Measurements from ENCODE around the gene KIF5A. TPM values are rescaled to one million over a fixed set of nuclear protein-coding genes. Genes with fewer than 3 reads are reported as not detected.

The KIF5A gene
- total RNA-seq, 1 donor from 2014 or later = 2.5 TPM

DNA sequence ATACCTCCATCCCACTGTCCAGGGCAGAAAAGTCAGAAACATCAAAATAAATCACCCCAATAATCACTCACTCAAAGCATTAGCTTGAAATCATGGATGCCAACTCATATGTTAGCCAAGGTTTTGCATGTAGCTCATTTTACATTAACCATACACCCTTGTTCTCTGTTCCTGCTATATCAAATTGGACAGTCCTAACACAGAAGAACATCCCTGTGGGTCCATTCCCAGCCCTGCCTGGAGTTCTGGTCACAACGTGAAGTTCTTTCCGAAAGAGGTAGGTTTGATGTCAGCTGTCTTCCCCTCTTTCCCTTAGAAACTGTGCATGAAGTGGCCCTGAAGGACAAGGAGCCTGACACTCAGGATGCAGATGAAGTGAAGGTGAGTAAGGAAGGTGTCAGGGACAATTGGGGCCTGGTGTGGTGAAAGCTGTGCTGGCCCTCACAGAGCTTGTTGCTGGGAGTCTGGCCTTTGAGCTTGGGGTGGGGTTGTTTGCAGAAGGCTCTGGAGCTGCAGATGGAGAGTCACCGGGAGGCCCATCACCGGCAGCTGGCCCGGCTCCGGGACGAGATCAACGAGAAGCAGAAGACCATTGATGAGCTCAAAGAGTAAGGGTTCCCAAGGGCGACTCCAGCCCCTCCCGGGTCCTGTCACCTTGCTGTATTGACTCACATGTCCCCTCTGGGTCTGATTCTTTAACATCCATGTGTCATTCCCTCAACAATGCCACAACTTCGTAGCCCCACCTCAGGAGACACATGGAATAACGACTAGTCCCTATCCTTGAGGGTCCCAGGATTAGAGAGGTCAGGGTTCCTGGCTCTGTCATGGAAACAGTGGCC is 26.1 kb downstream of the KIF5A start:
- Mint-ChIP-seq H3K27ac (no peak overlapping the region), H3K36me3 (ENCODE audit: insufficient read depth) (no peaks in the 10 kb centered on the region), H3K9me3 (ENCODE audit: low read depth) (no peaks in the 10 kb centered on the region), H3K27me3 (no peaks in the 10 kb centered on the region), H3K4me3 (ENCODE audit: low read depth) (no peak overlapping the region), H3K4me1 (ENCODE audit: low read depth) (no peaks in the 10 kb centered on the region)
- no peak for DNase-seq (ENCODE audit: low spot score, unreplicated experiment)
- TF ChIP-seq, protein P1, sequence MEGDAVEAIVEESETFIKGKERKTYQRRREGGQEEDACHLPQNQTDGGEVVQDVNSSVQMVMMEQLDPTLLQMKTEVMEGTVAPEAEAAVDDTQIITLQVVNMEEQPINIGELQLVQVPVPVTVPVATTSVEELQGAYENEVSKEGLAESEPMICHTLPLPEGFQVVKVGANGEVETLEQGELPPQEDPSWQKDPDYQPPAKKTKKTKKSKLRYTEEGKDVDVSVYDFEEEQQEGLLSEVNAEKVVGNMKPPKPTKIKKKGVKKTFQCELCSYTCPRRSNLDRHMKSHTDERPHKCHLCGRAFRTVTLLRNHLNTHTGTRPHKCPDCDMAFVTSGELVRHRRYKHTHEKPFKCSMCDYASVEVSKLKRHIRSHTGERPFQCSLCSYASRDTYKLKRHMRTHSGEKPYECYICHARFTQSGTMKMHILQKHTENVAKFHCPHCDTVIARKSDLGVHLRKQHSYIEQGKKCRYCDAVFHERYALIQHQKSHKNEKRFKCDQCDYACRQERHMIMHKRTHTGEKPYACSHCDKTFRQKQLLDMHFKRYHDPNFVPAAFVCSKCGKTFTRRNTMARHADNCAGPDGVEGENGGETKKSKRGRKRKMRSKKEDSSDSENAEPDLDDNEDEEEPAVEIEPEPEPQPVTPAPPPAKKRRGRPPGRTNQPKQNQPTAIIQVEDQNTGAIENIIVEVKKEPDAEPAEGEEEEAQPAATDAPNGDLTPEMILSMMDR (IDR thresholded peaks at IDR 0.05; ENCODE audit: unreplicated experiment) = no peak

DNA sequence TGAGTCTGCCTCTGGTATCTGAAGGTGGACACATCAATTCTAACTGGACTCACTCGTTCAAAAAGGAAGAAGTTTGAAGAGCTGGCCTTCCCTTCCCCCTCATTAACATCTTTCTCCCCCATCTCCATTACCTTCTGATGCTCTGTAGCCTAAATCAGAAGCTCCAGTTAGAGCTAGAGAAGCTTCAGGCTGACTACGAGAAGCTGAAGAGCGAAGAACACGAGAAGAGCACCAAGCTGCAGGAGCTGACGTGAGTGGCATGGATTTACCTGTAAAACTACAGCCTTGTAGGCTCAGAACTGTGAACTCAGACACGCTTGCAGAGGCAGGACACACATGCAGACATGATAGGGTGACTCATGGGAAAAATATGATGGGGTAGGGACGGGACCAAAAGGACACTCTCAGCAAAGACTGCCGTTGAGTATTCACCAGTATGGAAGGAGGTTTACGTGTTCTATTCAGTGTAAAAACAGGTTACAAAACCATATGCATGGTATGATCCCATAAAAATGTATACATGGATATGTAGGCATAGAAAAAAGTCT is 26.8 kb downstream of the KIF5A start:
- Mint-ChIP-seq H3K4me1 (ENCODE audit: low read depth) (no peaks in the 10 kb centered on the region), H3K4me3 (ENCODE audit: low read depth) (no peak overlapping the region), H3K27me3 (no peaks in the 10 kb centered on the region), H3K27ac (no peak overlapping the region), H3K9me3 (ENCODE audit: low read depth) (no peaks in the 10 kb centered on the region), H3K36me3 (ENCODE audit: insufficient read depth) (no peaks in the 10 kb centered on the region)
- DNase-seq (ENCODE audit: low spot score, unreplicated experiment) = no peak
- TF ChIP-seq, protein P1 (IDR thresholded peaks at IDR 0.05; ENCODE audit: unreplicated experiment) = no peak

DNA sequence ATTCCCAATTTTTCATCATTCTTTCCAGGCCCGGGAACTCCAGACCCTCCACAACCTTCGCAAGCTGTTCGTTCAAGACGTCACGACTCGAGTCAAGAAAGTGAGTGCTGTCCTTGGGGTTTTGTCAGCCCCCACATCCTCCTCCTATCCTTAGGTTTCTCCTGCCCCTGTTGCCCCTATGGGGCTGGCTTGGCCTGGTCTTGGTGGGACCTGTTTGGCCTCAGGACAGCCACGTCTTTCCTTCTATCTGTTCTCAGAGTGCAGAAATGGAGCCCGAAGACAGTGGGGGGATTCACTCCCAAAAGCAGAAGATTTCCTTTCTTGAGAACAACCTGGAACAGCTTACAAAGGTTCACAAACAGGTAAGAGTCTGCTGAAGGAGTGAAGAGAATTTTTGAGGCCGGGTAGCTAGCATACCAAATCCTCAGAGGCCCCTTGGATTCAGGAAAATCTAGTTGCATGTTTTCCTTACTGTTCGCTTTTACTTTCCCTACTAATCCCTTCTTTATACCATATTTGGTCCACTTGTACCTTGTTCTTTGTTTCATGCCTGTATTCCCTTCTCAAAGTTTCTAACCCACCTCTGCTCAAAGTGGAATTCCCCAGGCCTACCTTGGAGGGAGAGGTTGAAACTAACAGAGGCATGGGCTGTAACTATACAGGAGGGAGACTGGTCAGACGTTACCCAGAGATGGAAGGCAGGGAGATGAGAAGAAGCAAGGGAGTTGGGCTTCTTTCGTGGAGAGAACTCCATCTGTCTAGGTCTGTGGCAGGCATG is 28.3 kb downstream of the KIF5A start:
- H3K27ac Mint-ChIP-seq = no peak overlapping the region
- no peak for DNase-seq (ENCODE audit: low spot score, unreplicated experiment)
- H3K4me1 Mint-ChIP-seq (ENCODE audit: low read depth) = no peaks in the 10 kb centered on the region
- H3K36me3 Mint-ChIP-seq (ENCODE audit: insufficient read depth) = no peaks in the 10 kb centered on the region
- TF ChIP-seq, protein P1 (IDR thresholded peaks at IDR 0.05; ENCODE audit: unreplicated experiment) = no peak
- peaks cover 2% of the 10 kb centered on the region for H3K27me3 Mint-ChIP-seq
- no peak overlapping the region for H3K4me3 Mint-ChIP-seq (ENCODE audit: low read depth)
- H3K9me3 Mint-ChIP-seq (ENCODE audit: low read depth) = no peaks in the 10 kb centered on the region

DNA sequence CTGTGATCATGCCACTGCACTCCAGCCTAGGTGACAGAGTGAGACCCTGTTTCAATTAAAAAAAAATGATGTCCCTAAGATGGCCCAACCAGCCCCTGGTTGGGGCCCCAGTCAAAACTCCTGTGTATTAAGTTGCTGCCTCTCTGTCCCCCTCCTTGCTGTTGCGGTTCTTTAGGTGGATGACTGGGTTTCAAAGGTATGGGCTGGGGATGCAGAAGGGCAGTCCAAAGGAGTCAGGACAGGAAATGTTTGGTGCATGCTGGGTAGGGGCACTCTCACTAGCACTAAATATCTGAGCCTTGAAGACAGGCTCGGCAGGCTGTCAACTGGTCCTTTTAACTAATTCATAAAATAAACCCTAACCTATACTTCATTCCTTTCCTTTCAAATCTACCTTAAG is 29.2 kb downstream of the KIF5A start:
- TF ChIP-seq, protein P1 (IDR thresholded peaks at IDR 0.05; ENCODE audit: unreplicated experiment) = no peak
- Mint-ChIP-seq H3K9me3 (ENCODE audit: low read depth) (no peaks in the 10 kb centered on the region), H3K27me3 (peaks cover 6% of the 10 kb centered on the region), H3K4me1 (ENCODE audit: low read depth) (no peaks in the 10 kb centered on the region), H3K36me3 (ENCODE audit: insufficient read depth) (no peaks in the 10 kb centered on the region), H3K27ac (no peak overlapping the region), H3K4me3 (ENCODE audit: low read depth) (no peak overlapping the region)
- no peak for DNase-seq (ENCODE audit: low spot score, unreplicated experiment)

DNA sequence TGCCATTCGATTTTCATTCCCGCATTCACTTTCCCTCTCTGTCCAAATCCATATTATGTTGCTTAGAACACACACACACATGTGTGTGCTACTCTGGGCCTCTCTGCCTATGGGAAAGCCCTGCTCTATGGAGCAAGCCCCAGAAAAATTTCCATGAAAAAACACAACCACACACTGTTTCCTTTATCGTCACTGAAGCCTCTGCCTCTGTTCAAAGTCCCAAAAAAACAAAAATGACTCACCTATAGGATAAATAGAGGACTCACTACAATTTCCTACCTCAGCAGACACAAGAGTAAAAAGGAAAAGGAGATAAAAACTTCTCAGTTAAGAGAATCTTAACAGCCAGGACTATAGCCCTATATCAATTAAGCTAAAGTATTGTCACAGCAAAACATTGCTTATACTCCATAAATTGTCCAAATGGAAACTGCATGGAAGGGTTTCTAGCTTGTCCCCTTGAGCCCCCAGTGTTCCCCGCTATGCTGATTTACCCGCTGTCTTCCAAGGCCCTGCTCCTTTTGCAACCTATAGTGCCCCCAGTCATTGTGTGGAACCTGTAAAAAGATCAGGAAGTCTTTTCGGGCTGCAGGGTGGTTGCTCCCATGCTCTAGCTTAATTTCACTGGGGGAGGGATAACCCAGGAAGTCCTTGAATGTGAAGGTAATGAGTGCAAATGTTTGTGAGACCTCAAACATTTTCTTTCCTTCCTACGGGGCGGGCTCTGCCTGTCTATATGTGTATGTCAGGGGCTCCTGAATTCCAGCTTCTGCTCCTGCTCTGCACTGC is 30.0 kb downstream of the KIF5A start:
- Mint-ChIP-seq H3K36me3 (ENCODE audit: insufficient read depth) (no peaks in the 10 kb centered on the region), H3K9me3 (ENCODE audit: low read depth) (no peaks in the 10 kb centered on the region), H3K27ac (no peak overlapping the region), H3K4me1 (ENCODE audit: low read depth) (no peaks in the 10 kb centered on the region), H3K4me3 (ENCODE audit: low read depth) (no peak overlapping the region), H3K27me3 (peaks cover 14% of the 10 kb centered on the region)
- TF ChIP-seq, protein P1 (IDR thresholded peaks at IDR 0.05; ENCODE audit: unreplicated experiment) = no peak
- no peak for DNase-seq (ENCODE audit: low spot score, unreplicated experiment)

All from progenitor cell of endocrine pancreas (in vitro differentiated cells).